ENCODE data around the gene DPP10.

DPP10 gene

GRCh38 chr2:115609978-115610377 is 1167.5 kb downstream of the DPP10 start:
- no peak for DNase-seq

GRCh38 chr2:115610888-115611287 is 1168.4 kb downstream of the DPP10 start:
- DNase-seq, result no peak

GRCh38 chr2:115624332-115624731 is 1181.9 kb downstream of the DPP10 start:
- no peak for DNase-seq

- no peak for DNase-seq
These were observed 1192.1 kb downstream of the DPP10 start for GRCh38 chr2:115634578-115634977.

- no peak for DNase-seq
These were observed 1193.0 kb downstream of the DPP10 start for GRCh38 chr2:115635430-115635829.

- DNase-seq, result no peak
These were observed 1207.3 kb downstream of the DPP10 start for GRCh38 chr2:115649731-115650130.

GRCh38 chr2:115650827-115651226 is 1208.4 kb downstream of the DPP10 start:
- DNase-seq, result peak; percentile 4

GRCh38 chr2:115652652-115653051 is 1210.2 kb downstream of the DPP10 start:
- DNase-seq, result no peak

GRCh38 chr2:115654362-115654761 is 1211.9 kb downstream of the DPP10 start:
- no peak for DNase-seq

GRCh38 chr2:115678129-115678528 is 1235.7 kb downstream of the DPP10 start:
- DNase-seq, result no peak

- DNase-seq, result no peak
These were observed 1241.9 kb downstream of the DPP10 start for GRCh38 chr2:115684345-115684744.

GRCh38 chr2:115691409-115691808 is 1249.0 kb downstream of the DPP10 start:
- DNase-seq, result no peak

- DNase-seq, result no peak
These were observed 1252.2 kb downstream of the DPP10 start for GRCh38 chr2:115694651-115695050.

GRCh38 chr2:115733190-115733775 is 1290.8 kb downstream of the DPP10 start:
- DNase-seq, result no peak

GRCh38 chr2:115738111-115738510 is 1295.7 kb downstream of the DPP10 start:
- DNase-seq, result no peak

GRCh38 chr2:115739574-115739973 is 1297.1 kb downstream of the DPP10 start:
- DNase-seq, result no peak

GRCh38 chr2:115746151-115746550 is 1303.7 kb downstream of the DPP10 start:
- DNase-seq, result no peak

GRCh38 chr2:115757286-115757685 is 1314.8 kb downstream of the DPP10 start:
- no peak for DNase-seq

- DNase-seq, result no peak
These were observed 1321.2 kb downstream of the DPP10 start for GRCh38 chr2:115763601-115764000.

GRCh38 chr2:115771516-115771915 is 1329.1 kb downstream of the DPP10 start:
- DNase-seq, result no peak

GRCh38 chr2:115774361-115774760 is 1331.9 kb downstream of the DPP10 start:
- no peak for DNase-seq

- no peak for DNase-seq
These were observed 1336.7 kb downstream of the DPP10 start for GRCh38 chr2:115779085-115779632.

GRCh38 chr2:115782286-115782685 is 1339.8 kb downstream of the DPP10 start:
- DNase-seq, result no peak

- no peak for DNase-seq
These were observed 1353.6 kb downstream of the DPP10 start for GRCh38 chr2:115796078-115796477.

GRCh38 chr2:115807276-115807675 is 1364.8 kb downstream of the DPP10 start:
- DNase-seq, result no peak
